GM18517 (cell line): ENCODE results near the gene GABRB1.
A peak's percentile ranks its signal among the peaks of the same experiment; 100 is the strongest.
"Not testable (repeated sequence)": the region's sequence is repeated elsewhere in the genome, so short reads cannot be mapped to it uniquely, and the experiment has no call there.

Source experiments
- ATAC-seq: cut with Tn5 transposase; IDR thresholded peaks from one replicate; pipeline ENCODE4 v1.9.1; 2021; ENCODE audit warnings: mild to moderate bottlenecking, moderate library complexity; ENCODE audit not compliant: unreplicated experiment

Gene GABRB1

GRCh38 chr4:47275595-47275994 lies 244.2 kb downstream of the GABRB1 start:
- no peak for ATAC-seq

GRCh38 chr4:47278631-47279030 lies 247.3 kb downstream of the GABRB1 start:
- no peak for ATAC-seq

- peak; percentile 65 for ATAC-seq
Measured at GRCh38 chr4:47287735-47288134, 256.4 kb downstream of the GABRB1 start.

- ATAC-seq = no peak
Measured at GRCh38 chr4:47289805-47290204, 258.4 kb downstream of the GABRB1 start.

- not testable (repeated sequence) for ATAC-seq
Measured at GRCh38 chr4:47290873-47291272, 259.5 kb downstream of the GABRB1 start.

- ATAC-seq = no peak
Measured at GRCh38 chr4:47309165-47309564, 277.8 kb downstream of the GABRB1 start.

GRCh38 chr4:47312170-47312569 lies 280.8 kb downstream of the GABRB1 start:
- no peak for ATAC-seq

- no peak for ATAC-seq
Measured at GRCh38 chr4:47313384-47313783, 282.0 kb downstream of the GABRB1 start.

GRCh38 chr4:47315346-47315745 lies 284.0 kb downstream of the GABRB1 start:
- ATAC-seq = no peak

GRCh38 chr4:47326025-47326424 lies 294.7 kb downstream of the GABRB1 start:
- ATAC-seq = no peak

- no peak for ATAC-seq
Measured at GRCh38 chr4:47330866-47331265, 299.5 kb downstream of the GABRB1 start.

GRCh38 chr4:47334652-47335051 lies 303.3 kb downstream of the GABRB1 start:
- no peak for ATAC-seq

- ATAC-seq = no peak
Measured at GRCh38 chr4:47337893-47338292, 306.5 kb downstream of the GABRB1 start.

- ATAC-seq = no peak
Measured at GRCh38 chr4:47340914-47341313, 309.5 kb downstream of the GABRB1 start.

- ATAC-seq = no peak
Measured at GRCh38 chr4:47342796-47343195, 311.4 kb downstream of the GABRB1 start.

GRCh38 chr4:47349326-47349725 lies 318.0 kb downstream of the GABRB1 start:
- no peak for ATAC-seq

GRCh38 chr4:47355568-47355967 lies 324.2 kb downstream of the GABRB1 start:
- ATAC-seq = no peak

GRCh38 chr4:47359891-47360290 lies 328.5 kb downstream of the GABRB1 start:
- ATAC-seq = no peak

- ATAC-seq = no peak
Measured at GRCh38 chr4:47367761-47368160, 336.4 kb downstream of the GABRB1 start.

GRCh38 chr4:47368211-47368610 lies 336.8 kb downstream of the GABRB1 start:
- no peak for ATAC-seq

GRCh38 chr4:47372561-47372960 lies 341.2 kb downstream of the GABRB1 start:
- no peak for ATAC-seq

GRCh38 chr4:47373174-47373573 lies 341.8 kb downstream of the GABRB1 start:
- ATAC-seq = no peak

GRCh38 chr4:47373709-47374108 lies 342.3 kb downstream of the GABRB1 start:
- ATAC-seq = no peak

- no peak for ATAC-seq
Measured at GRCh38 chr4:47374477-47374876, 343.1 kb downstream of the GABRB1 start.
